ENCODE results near the gene GABRG1.

GRCh38 chr4:46051392-46051791 is 72.5 kb downstream of the GABRG1 start:
- TF ChIP-seq, protein P1, sequence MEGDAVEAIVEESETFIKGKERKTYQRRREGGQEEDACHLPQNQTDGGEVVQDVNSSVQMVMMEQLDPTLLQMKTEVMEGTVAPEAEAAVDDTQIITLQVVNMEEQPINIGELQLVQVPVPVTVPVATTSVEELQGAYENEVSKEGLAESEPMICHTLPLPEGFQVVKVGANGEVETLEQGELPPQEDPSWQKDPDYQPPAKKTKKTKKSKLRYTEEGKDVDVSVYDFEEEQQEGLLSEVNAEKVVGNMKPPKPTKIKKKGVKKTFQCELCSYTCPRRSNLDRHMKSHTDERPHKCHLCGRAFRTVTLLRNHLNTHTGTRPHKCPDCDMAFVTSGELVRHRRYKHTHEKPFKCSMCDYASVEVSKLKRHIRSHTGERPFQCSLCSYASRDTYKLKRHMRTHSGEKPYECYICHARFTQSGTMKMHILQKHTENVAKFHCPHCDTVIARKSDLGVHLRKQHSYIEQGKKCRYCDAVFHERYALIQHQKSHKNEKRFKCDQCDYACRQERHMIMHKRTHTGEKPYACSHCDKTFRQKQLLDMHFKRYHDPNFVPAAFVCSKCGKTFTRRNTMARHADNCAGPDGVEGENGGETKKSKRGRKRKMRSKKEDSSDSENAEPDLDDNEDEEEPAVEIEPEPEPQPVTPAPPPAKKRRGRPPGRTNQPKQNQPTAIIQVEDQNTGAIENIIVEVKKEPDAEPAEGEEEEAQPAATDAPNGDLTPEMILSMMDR (conservative IDR thresholded peaks at IDR 0.05; ENCODE audit: low read depth, low read length), result no peak
- no peak for TF ChIP-seq EZH2 (IDR thresholded peaks at IDR 0.05; ENCODE audit: low read length, unreplicated experiment)
